HG03442 (cell line): Measurements from ENCODE around the gene PCSK5.

Source experiments
- ATAC-seq: cut with Tn5 transposase; IDR thresholded peaks from one replicate; pipeline ENCODE4 v1.9.1; 2021; ENCODE audit warnings: mild to moderate bottlenecking, moderate library complexity; ENCODE audit not compliant: unreplicated experiment

Gene PCSK5

GRCh38 chr9:76221423-76221822 is 330.9 kb downstream of the PCSK5 start:
- ATAC-seq: no peak

- ATAC-seq: no peak
Measured at GRCh38 chr9:76223749-76224340, 333.4 kb downstream of the PCSK5 start.

GRCh38 chr9:76227156-76227555 is 336.7 kb downstream of the PCSK5 start:
- no peak for ATAC-seq

- no peak for ATAC-seq
Measured at GRCh38 chr9:76231001-76231400, 340.5 kb downstream of the PCSK5 start.

GRCh38 chr9:76232861-76233489 is 342.5 kb downstream of the PCSK5 start:
- ATAC-seq: no peak

GRCh38 chr9:76240578-76240977 is 350.1 kb downstream of the PCSK5 start:
- no peak for ATAC-seq

- ATAC-seq: no peak
Measured at GRCh38 chr9:76245518-76245917, 355.0 kb downstream of the PCSK5 start.

GRCh38 chr9:76246680-76247079 is 356.2 kb downstream of the PCSK5 start:
- no peak for ATAC-seq

GRCh38 chr9:76247426-76247825 is 357.0 kb downstream of the PCSK5 start:
- ATAC-seq: no peak

- ATAC-seq: no peak
Measured at GRCh38 chr9:76249309-76249708, 358.8 kb downstream of the PCSK5 start.

GRCh38 chr9:76255781-76256455 is 365.4 kb downstream of the PCSK5 start:
- no peak for ATAC-seq

GRCh38 chr9:76257311-76257710 is 366.8 kb downstream of the PCSK5 start:
- ATAC-seq: no peak

GRCh38 chr9:76266649-76267283 is 376.3 kb downstream of the PCSK5 start:
- ATAC-seq: no peak

- ATAC-seq: no peak
Measured at GRCh38 chr9:76267284-76267652, 376.8 kb downstream of the PCSK5 start.

- ATAC-seq: no peak
Measured at GRCh38 chr9:76269789-76270188, 379.3 kb downstream of the PCSK5 start.

GRCh38 chr9:76271755-76272154 is 381.3 kb downstream of the PCSK5 start:
- ATAC-seq: no peak

- ATAC-seq: no peak
Measured at GRCh38 chr9:76289042-76289441, 398.6 kb downstream of the PCSK5 start.

- ATAC-seq: no peak
Measured at GRCh38 chr9:76289703-76290102, 399.2 kb downstream of the PCSK5 start.

- no peak for ATAC-seq
Measured at GRCh38 chr9:76290555-76290954, 400.1 kb downstream of the PCSK5 start.

- no peak for ATAC-seq
Measured at GRCh38 chr9:76292246-76292645, 401.8 kb downstream of the PCSK5 start.

- ATAC-seq: no peak
Measured at GRCh38 chr9:76292658-76293057, 402.2 kb downstream of the PCSK5 start.

- ATAC-seq: no peak
Measured at GRCh38 chr9:76294301-76294700, 403.8 kb downstream of the PCSK5 start.
